ENCODE data around the gene RILPL1.
"Not testable (repeated sequence)": the region's sequence is repeated elsewhere in the genome, so short reads cannot be mapped to it uniquely, and the experiment has no call there.

RILPL1 gene

DNA sequence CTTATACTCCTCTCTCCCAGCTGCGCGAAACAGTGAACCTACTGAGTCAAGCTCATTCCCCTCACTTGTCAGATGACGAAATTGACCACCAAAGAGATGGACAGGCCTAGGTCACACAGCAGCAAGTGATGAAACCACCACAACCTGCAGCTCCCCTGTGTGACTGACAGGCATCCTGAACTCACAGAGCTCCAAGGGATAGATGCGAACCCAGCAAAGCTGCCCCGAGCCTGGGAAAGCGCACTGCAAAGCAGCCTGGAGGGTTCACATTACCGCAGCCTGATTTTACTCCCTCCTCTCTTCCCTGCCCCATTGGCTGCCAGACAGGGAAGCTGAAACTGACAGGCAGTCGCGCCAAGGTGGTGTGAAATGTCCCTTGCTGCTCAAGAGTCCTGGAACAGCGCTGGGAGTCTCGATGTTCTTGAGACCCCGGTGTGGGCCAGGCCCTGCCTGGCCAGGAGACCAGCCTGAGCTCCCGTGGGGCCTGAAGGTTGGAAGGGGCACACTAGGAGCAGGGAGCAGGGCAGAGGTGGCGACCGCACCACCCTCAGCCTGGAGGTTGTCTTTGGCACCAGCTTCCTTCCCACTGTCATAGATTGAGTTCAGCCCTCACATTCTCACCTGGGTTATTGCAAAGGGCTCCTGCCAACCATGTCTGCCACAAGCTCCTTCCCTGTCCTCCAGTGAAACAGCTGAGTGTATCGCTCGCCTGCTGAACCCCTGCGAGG is 39.2 kb downstream of the RILPL1 start:
- DNase-seq (ENCODE audit: low spot score), result no peak

DNA sequence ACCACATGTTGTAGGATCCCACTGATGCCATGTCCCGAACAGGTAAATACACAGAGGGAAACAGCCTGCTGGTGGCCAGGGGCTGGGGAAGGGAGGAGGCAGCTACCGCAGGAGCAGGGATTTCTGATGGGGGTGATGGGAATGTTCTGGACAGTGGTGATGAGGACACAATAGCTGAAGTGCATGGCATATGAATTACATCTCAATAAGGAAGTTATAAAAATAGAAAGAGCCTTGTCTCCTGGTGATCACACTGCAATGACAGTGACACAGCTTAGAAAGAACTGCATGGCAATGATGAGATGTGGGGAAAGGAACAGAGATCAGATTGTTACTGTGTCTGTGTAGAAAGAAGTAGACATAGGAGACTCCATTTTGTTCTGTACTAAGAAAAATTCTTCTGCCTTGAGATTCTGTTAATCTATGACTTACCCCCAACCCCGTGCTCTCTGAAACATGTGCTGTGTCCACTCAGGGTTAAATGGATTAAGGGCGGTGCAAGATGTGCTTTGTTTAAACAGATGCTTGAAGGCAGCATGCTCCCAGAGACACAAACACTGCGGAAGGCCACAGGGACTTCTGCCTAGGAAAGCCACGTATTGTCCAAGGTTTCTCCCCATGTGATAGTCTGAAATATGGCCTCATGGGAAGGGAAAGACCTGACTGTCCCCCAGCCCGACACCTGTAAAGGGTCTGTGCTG is 41.0 kb downstream of the RILPL1 start:
- DNase-seq (ENCODE audit: low spot score), result not testable (repeated sequence)

DNA sequence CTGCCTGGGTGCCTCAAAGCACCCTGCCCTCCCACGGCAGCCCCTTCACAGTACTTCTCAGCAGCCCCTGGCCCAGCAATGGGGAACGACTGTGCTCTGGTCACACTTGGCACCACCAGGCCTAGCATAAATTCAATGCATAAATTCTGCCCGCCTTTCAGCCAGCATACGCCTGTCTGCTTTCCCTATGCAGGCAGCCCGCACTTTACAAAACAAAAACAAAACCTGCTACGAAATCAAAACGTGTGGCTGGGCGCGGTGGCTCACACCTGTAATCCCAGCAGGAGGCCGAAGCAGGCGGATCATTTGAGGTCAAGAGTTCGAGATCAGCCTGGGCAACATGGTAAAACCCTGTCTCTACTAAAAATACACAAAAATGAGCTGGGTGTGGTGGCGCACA is 42.0 kb downstream of the RILPL1 start:
- DNase-seq (ENCODE audit: low spot score), result no peak

DNA sequence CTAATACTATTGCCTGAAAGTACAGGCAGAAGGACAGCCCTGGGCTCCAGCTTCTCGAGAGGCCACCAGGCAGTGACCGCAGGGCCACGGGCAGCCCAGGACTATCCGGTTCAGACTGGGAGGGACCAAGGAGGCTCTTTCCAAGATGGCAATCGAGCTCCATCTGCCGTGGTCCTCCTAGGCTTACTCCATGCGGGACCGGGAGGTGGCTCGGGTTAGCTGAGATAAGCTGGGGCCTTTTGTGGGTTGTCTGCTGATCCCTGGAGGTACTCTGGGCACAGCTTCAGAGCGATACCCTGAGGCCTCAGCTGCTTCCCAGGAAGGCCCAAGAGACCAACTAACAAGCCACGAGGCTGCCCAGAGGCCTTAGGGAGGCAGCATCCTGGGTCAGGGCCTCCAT is 42.5 kb downstream of the RILPL1 start:
- no peak for DNase-seq (ENCODE audit: low spot score)

DNA sequence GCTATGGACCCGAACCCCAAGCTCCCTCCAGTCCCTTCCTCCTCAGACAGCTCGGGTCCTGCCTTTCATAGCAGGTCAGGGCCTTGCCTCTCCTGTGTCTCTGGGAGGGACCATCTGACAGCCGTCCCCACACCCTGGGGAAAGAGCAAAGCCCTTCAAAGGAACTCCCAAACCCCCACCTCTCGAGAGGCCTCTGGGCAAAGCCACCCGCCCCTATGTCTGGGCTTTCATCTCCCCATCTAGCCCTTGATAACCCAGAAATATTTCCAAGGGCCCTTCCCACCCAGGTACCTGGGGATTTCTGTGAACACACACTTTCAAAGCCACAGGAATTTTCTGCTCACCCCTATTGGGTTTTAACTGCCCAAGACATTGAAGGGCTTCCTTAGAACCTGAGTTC is 43.4 kb downstream of the RILPL1 start:
- DNase-seq (ENCODE audit: low spot score), result no peak

DNA sequence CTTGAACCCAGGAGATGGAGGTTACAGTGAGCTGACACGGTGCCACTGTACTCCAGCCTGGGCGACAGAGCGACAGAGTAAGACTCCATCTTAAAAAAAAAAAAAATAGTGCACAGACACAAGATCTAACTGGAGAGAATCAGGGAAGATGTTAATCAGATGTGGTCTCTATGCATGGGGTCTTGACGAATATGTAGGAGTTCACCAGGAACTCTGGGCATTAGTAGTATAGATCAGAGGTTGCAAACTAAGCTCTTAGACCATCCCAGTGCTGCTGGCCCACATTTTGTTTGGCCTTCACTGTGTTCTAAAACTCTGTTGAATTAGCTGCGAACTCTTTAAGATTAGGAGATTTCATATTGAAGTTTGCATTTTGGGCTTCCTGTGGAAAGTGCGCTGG is 43.9 kb downstream of the RILPL1 start:
- DNase-seq (ENCODE audit: low spot score), result no peak

DNA sequence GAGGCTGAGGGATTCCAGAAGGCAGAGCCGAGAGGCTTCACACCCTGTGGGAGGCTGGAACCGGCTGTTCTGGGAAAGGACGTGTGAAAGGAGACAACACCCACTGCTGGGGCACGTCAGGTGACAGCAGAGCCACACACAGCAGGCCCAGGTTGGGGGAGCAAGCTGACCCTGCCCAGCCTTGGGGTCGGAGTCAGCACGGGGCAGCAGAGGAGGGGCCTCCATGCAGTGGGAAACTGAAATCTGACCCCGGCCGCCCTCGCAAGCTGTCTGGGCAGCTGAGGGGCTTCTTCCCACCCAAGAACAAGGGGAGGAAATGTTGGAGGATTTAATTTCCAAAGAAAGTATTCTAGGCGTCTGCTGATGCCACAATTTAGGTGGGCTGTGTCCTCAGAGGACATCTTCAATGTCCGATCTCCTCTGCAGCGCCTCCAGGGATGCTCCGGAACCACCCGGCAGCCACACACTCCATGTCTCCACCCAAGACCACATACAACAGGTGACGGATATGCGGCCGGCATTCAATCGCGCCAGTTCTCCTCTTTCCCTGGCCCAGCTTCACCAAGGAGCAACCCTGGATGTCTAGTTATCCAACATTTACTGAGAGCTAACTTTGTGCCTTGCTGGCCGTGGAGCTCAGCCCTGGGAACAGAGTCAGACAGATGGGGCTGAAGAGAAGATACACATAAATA is 44.8 kb downstream of the RILPL1 start:
- DNase-seq (ENCODE audit: low spot score), result no peak

DNA sequence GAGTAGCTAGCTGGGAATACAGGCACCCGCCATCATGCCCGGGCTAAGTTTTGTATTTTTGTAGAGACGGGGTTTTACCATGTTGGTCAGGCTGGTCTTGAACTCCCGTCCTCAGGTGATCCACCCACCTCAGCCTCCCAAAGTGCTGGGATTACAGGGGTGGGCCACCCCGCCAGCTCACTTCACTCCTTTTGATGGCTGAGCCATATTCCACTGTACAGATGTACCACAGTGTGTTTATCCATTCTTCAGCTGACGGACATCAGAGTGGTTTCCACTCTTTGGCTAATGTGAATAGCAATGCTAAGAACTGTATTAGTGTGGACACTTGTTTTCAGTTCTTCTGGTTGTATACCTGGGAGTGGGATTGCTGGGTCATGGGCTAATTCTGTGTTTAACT is 46.1 kb downstream of the RILPL1 start:
- no peak for DNase-seq (ENCODE audit: low spot score)

DNA sequence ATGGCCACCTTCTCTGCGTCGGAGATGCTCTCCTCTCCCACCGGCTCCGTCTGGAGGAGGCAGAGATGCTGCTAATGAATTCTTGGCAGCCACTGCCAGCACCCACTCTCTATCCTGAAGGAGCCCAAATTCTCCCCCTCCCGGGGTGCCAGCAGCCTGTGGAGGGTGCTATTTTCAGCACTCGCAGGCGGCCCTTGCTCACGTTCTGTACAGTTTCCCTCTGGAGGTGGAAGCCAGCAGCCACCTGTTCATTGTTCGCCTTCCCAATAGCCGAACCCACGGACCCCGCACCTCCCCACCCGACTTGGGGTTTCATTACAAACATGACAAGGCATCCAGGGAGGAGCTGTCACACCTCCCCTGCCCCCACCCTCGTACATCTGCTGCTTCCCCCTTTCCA is 47.8 kb downstream of the RILPL1 start:
- no peak for DNase-seq (ENCODE audit: low spot score)

DNA sequence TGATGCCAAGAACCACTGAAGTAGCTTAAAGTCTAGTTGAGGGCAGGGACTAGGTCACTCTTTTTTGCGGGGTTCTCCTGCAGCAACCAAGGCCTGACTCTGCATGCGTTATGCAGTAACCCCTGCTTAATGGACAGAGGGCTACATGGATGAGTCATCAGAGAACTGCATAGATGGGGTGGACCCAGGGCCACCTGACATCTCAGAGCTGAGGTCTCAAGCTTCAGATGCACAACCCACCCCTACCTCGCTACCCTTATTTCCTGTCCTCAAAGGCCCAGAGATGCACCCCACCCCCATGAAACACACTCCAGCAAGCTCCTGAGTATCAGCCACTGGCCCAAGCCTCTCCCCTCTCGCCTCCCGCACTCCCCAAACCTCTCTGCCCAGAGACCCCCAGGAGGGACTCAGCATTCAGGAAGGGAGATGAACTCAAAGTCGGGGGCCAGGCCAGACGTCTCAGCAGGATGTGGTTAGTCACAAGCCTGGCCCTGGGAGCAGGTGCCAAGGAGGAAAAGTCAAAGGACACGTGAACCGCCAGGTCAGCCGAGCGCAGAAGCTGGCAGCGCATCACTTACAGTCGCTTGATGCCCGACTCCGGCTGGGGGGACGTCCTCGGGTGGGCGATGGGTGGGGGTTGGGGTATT is 49.8 kb downstream of the RILPL1 start:
- no peak for DNase-seq (ENCODE audit: low spot score)

DNA sequence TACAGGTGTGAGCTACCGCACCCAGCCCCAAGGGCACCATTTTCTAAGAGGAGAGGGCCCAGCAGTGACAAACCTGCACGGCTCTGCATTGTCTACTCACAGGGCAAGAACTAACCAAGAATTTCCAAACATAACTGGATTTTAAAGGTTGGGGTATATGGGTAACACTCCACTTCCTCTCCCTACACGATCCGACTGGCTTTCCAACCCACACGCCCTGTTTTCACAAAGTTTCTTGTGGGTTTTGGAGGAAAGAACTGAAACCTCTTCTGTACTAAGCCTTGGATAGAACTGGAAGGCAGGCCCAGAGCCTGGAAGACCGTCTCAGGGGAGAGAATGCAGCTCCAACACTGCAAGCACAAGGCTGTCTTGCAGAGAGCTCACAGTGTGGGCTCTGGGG is 50.6 kb downstream of the RILPL1 start:
- DNase-seq (ENCODE audit: low spot score), result no peak

DNA sequence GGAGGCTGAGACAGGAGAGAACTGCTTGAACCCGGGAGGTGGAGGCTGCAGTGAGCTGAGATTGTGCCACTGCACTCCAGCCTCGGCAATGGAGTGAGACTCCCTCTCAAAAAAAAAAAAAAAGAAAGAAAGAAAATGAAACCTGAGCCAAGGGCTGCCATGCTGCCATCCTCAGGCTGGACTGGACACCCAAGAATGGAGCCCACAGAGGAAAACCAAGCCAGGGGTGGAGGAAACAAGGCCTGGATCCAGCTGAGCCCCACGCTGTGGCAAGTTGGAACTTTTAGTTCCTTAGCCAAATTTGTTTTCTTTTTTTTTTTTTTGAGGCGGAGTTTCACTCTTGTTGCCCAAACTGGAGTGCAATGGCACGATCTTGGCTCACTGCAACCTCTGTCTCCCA is 52.3 kb downstream of the RILPL1 start:
- not testable (repeated sequence) for DNase-seq (ENCODE audit: low spot score)

DNA sequence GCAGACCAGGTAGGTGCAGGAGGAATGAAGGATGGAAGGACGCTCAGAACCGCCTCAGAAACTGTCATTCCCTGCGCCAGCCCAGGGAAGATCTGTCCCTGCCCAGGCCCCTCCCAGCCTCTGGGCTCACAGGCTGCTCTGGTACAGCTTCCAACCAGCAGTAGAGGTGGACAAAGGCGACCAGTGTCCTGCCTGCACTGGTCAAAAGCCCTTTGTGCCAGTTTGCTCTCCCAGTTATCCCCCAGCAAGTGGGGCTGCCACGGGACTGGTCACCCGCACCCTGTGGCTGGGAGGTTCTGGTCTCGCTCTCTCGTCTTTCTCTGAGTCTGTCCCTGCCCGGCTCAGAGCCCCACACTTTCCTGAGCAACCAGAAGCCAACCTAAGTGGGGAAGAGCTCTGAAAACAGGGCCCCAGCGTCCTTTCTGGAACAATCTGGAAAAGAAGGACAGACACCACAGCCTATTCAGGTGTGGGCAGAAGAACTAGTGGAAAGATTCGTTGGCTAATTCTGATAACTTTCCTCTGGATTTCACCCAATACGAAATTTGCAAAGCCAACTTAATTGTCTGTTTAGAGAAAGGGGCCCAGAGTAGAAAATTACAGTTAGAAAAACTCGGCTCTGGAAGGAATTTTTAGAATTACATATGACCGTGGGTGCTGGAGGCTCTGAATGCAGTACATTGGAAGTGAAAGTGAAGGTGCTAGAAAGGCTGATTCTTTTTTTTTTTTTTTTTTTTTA is 53.9 kb downstream of the RILPL1 start:
- DNase-seq (ENCODE audit: low spot score), result no peak

DNA sequence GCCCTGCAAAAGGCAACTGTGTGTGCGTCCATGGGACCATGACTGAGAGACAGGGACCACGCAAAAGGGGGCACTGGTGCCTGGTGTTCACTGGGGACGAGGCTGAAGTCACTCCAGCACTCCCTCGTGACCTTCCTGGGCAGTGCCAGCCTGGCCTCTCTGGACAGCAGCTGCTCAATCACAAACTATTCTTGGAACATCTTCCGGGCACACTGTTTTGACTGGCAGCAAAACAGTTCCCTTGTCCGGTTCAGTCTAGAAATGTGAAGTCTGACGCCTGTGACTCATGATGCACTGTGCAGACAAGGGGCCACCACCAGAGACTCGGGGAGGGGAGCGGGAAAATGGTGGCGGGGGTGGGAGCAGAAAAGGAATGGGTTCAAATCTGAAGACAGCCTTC is 54.8 kb downstream of the RILPL1 start:
- DNase-seq (ENCODE audit: low spot score), result no peak

DNA sequence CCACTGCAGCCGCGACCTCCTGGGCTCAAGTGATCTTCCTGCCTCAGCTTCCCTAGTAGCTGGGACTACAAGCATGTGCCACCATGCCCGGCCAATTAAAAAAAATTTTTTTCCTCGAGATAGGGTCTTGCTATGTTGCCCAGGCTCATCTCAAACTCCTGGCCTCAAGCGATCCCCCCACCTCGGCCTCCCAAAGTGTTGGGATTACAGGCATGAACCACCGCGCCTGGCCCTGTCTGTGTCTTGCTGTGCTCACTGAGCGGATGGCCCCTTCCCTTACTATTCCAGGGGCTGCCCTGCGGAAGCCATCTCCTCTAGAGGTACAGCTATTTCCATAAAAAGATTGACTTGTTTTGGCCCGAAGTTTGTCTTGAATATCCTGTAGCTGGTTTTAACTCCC is 55.5 kb downstream of the RILPL1 start:
- no peak for DNase-seq (ENCODE audit: low spot score)

DNA sequence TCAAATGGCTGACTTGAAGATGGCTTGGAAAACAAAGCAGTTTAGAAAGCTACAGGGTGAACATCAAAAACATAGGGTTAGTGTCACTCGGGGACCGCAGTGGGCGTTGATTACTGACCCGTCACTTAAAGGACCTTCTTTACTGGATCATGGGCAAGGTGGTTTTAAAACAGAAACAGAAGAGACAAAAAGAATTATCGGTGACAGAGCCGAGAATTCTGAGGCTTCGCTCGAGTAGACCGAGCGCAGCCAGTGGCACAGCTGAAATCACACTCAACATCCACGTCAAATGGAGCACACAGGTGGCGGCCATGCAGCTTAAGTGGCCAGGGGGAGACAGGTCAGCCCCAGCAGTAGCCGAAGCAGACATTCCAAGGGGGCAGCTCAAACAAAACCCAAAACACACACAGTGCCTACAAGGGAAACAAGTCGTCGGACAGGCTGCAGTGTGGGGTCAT is 58.2 kb downstream of the RILPL1 start:
- no peak for DNase-seq (ENCODE audit: low spot score)

DNA sequence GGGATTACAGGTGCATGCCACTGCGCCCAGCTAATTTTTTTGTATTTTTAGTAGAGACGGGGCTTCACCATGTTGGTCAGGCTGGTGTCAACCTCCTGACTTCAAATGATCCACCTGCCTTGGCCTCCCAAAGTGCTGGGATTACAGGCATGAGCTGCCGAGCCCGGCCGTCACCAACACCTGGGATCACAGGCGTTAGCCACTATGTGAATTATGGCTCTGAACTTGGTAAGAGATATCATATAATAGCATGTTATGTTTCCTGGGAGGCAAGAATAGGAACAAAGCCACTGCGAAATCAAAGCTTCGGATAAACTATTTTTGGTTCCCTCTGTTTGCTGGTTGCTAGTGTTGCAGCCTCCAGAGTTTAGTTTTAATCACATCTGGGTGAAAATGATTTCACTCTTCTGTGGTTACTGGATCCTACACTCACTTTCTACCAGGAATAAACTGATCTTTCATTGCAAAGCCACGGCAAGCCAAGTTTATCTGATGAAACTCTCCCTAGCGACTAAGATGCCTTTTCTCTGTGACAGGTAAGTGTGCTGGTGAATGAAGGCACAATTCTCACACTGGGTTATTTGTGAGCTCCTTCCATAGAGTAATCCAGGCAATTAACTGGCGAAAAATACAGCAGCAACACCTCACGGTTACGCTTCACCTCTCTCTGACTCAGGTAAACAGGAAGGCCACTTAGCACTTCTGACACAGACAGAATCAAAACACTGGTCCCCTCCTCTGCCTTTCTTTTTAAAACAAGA is 58.9 kb downstream of the RILPL1 start:
- DNase-seq (ENCODE audit: low spot score), result no peak

DNA sequence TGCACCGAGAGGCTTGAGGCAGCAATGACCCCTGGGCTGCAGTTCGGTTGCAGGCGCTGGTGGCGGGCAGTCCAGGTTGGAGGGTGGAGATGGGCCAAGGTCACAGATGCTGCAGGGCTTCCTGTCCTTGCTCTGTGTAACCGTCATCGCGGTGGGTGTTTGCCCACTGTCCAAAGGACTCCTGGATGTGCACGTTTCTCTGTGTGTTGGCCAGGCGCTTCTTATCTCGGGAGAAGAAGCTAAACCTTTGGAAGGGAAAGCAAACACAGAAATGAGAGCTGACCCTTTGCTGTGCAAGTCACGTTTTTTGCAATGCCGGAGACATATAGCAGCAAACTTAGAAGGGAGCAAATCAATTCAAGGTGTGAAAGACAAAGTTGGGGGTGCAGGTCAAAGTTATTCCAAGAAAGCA is 61.1 kb downstream of the RILPL1 start:
- no peak for DNase-seq (ENCODE audit: low spot score)

DNA sequence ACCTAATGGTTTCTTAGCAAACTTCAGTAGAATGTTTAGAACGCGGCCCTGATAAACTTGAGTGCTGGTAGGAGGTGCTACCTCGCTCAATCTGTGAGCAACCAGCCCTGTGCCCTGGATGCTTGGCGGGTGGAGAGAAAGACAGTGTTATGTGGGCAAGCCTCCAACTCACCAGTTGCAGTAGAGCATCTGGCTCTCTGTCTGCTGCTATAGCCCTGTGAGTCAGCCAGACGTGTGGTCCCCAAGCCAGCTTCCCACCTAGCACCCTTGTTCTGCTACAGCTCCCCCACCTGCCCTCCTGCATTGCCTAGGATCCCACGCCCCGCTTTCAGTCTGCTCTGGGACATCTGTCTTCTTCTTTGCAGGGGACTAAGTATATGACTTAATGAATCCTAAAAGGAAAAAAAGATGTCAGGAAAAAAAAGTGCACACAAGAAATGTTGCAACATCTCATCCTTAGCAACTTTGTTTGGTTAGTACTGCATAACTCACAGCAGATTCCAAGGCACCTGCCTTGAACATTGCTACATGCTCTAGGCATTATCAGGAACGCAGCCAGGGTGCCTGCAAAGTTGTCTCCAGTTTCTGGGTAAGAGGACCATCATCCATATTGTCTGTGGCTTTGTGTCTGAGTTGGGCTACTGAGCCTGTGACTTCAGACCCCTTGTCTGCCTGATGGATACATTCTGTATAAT is 62.0 kb downstream of the RILPL1 start:
- no peak for DNase-seq (ENCODE audit: low spot score)

DNA sequence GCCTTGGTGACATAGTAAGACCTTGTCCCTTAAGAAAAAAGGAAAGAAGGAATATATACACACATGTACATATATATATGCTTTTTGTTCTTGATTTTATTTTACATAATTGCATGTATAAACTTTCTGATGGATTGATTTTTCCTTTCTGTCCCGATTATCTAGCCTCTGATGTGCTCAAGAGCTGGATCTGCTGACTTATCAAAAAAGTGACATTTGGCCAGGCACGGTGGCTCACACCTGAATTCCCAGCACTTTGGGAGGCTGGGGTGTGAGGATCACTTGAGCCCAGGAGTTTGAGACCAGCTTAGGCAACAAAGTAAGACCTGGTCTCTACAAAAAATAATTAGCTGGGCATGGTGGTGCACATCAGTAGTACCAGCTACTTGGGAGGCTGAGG is 63.5 kb downstream of the RILPL1 start:
- DNase-seq (ENCODE audit: low spot score), result no peak

DNA sequence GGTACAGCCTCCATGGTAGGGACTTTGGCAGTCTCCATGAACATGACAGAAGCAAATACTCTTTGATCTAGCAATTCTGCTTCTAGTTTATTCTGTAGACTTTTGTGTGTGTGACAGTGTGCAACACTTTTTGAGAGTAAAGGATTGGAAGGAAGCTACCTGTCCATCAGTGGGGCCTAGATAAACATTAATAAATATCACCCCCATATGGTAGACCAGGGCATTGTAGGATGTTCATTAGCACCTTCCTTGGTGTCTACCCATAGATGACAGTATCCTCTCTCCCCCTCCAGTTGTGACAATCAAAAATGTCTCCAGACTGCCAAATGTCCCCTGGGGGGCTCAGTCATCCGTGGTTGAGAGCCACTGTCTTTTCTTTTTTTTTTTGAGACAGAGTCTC is 64.7 kb downstream of the RILPL1 start:
- no peak for DNase-seq (ENCODE audit: low spot score)

Data from left forelimb (tissue), 1 donor.